Activated CD4-positive, alpha-beta T cell treated with anti-CD3 and anti-CD28 coated beads for 1 hour (primary cell): Measurements from ENCODE around the gene FXYD6.

Source experiments
- DNase-seq: peaks from one replicate; pipeline ENCODE4 v3.0.0-alpha.2; 2020

Gene FXYD6

GRCh38 chr11:117909611-117910382 lies 33.3 kb upstream of the FXYD6 start:
- DNase-seq, result no peak

GRCh38 chr11:117908959-117909610 lies 32.6 kb upstream of the FXYD6 start:
- no peak for DNase-seq

GRCh38 chr11:117908109-117908895 lies 31.8 kb upstream of the FXYD6 start:
- no peak for DNase-seq

GRCh38 chr11:117907276-117908108 lies 31.0 kb upstream of the FXYD6 start:
- peak; percentile 30 for DNase-seq

GRCh38 chr11:117906710-117907109 lies 30.3 kb upstream of the FXYD6 start:
- DNase-seq, result no peak

- no peak for DNase-seq
These were observed 29.7 kb upstream of the FXYD6 start for GRCh38 chr11:117906126-117906525.

- no peak for DNase-seq
These were observed 29.1 kb upstream of the FXYD6 start for GRCh38 chr11:117905524-117905923.

GRCh38 chr11:117903505-117904382 lies 27.3 kb upstream of the FXYD6 start:
- DNase-seq, result no peak

GRCh38 chr11:117902001-117902845 lies 25.8 kb upstream of the FXYD6 start:
- no peak for DNase-seq

GRCh38 chr11:117901601-117902000 lies 25.1 kb upstream of the FXYD6 start:
- DNase-seq, result no peak

- DNase-seq, result no peak
These were observed 24.4 kb upstream of the FXYD6 start for GRCh38 chr11:117900720-117901440.

- no peak for DNase-seq
These were observed 23.7 kb upstream of the FXYD6 start for GRCh38 chr11:117900121-117900648.

GRCh38 chr11:117898059-117898458 lies 21.6 kb upstream of the FXYD6 start:
- DNase-seq, result no peak

GRCh38 chr11:117892651-117893050 lies 16.2 kb upstream of the FXYD6 start:
- no peak for DNase-seq

GRCh38 chr11:117891362-117891761 lies 14.9 kb upstream of the FXYD6 start:
- no peak for DNase-seq

GRCh38 chr11:117888139-117888566 lies 11.7 kb upstream of the FXYD6 start:
- DNase-seq, result no peak

GRCh38 chr11:117887431-117888138 lies 11.1 kb upstream of the FXYD6 start:
- DNase-seq, result no peak

- no peak for DNase-seq
These were observed 9.3 kb upstream of the FXYD6 start for GRCh38 chr11:117885777-117886176.

- no peak for DNase-seq
These were observed 8.5 kb upstream of the FXYD6 start for GRCh38 chr11:117884994-117885393.
